ENCODE results near the gene CDCA8. TPM values are rescaled to one million over a fixed set of nuclear protein-coding genes. Genes with fewer than 3 reads are reported as not detected.

The CDCA8 gene
- total and polyA plus RNA-seq, 8 donors, result 3.4 to 32.6 (median 14.4) TPM

DNA sequence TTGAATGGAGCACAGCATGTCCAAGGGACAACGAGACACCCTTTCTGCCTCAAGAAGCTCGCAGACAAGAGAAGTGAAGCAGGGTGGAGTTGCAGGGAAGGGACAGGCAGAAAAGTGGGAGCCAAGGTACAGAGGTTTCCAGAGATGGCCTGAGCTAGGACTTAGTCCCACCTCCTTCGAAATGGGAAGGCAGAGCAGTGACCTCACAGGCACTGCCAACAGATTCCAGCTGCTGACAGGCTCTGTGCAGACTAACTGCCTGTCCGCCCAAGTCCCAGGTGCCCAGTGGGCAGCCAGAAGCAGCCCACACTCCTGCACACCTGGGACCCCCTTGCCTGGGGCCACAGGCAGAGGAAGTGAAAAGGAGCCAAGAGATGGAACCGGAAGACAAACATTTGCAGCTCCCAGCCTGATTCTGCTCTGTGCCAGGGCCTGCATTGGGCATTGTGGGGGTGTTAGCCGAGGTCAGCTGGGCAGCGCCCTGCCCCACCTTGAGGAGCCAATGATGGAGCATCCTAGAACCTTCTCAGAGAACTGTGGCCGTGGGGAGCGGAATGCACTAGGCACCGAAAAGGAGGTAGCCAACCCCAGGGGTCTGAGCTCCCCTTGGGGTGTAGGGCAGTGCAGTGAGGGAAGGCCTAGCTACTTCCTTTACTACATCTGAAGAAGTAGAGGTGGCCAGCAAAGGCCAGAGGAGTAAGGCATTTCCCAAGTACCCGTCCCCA is 30.1 kb upstream of the CDCA8 start:
- no peaks in the 10 kb centered on the region for H3K36me3 ChIP-seq
- intact Hi-C loops (cut with DNase I), result no loop called here
- H3K27ac ChIP-seq, result no peak overlapping the region

DNA sequence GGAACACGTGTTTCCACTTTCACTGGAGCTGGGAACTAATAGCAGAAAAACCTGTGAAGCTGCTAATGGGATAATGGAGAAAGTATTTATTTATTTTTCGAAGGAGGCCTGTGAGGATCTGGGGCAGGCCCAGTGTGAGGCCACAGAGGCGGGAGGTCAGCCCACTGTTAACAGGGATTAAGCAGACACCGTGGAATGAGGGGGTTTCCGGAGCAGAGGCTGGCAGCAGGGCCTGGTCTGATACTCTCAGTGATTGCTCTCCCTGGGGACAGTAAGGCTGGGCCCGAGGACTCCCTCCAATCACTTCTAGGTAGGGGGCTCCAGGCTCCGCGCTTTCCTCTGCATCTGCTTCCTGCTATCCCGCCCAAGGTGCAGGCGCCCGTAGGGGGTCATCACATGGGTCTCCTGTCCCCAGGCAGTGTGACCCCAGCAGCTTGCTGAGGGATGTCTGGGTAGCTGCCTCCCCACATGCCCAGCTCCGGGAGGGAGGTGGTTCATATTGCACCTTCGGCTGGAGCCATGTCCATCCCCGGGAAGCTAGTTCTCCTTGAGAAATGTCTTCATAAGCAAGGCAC is 28.8 kb upstream of the CDCA8 start:
- DNase-seq, result peak in 1 of 4 donors; percentile 59
- Histone ChIP-seq H3K36me3 (no peaks in the 10 kb centered on the region), H3K9me3 (no peaks in the 10 kb centered on the region), H3K27ac (no peak overlapping the region), H3K27me3 (peaks cover 0 to 52% of the 10 kb centered on the region in 2 donors), H3K4me3 (no peak overlapping the region), H3K4me1 (no peaks in the 10 kb centered on the region)
- ATAC-seq, result no peak
- TF ChIP-seq, protein P1, sequence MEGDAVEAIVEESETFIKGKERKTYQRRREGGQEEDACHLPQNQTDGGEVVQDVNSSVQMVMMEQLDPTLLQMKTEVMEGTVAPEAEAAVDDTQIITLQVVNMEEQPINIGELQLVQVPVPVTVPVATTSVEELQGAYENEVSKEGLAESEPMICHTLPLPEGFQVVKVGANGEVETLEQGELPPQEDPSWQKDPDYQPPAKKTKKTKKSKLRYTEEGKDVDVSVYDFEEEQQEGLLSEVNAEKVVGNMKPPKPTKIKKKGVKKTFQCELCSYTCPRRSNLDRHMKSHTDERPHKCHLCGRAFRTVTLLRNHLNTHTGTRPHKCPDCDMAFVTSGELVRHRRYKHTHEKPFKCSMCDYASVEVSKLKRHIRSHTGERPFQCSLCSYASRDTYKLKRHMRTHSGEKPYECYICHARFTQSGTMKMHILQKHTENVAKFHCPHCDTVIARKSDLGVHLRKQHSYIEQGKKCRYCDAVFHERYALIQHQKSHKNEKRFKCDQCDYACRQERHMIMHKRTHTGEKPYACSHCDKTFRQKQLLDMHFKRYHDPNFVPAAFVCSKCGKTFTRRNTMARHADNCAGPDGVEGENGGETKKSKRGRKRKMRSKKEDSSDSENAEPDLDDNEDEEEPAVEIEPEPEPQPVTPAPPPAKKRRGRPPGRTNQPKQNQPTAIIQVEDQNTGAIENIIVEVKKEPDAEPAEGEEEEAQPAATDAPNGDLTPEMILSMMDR (IDR thresholded peaks at IDR 0.05), result no peak
- intact Hi-C loops (cut with DNase I), result no loop called here

More for the DNA sequence above, 30.1 kb upstream of the CDCA8 start:
- H3K27me3 ChIP-seq, result peaks cover 0 to 60% of the 10 kb centered on the region in 2 donors
- ATAC-seq, result no peak
- H3K4me1 ChIP-seq, result no peaks in the 10 kb centered on the region
- H3K4me3 ChIP-seq, result no peak overlapping the region
- DNase-seq, result no peak
- TF ChIP-seq, protein P1 (IDR thresholded peaks at IDR 0.05), result no peak
- H3K9me3 ChIP-seq, result no peaks in the 10 kb centered on the region

GRCh38 chr1:37666241-37666867 is 26.0 kb upstream of the CDCA8 start:
- DNase-seq (no peak), ATAC-seq (no peak)
- peaks cover 0 to 50% of the 10 kb centered on the region in 2 donors for H3K27me3 ChIP-seq
- H3K27ac ChIP-seq, result no peak overlapping the region
- no peak overlapping the region for H3K4me3 ChIP-seq
- no peaks in the 10 kb centered on the region for H3K9me3 ChIP-seq
- TF ChIP-seq, protein P1 (IDR thresholded peaks at IDR 0.05), result no peak
- no peaks in the 10 kb centered on the region for H3K4me1 ChIP-seq
- intact Hi-C loops (cut with DNase I), result no loop called here
- H3K36me3 ChIP-seq, result no peaks in the 10 kb centered on the region

DNA sequence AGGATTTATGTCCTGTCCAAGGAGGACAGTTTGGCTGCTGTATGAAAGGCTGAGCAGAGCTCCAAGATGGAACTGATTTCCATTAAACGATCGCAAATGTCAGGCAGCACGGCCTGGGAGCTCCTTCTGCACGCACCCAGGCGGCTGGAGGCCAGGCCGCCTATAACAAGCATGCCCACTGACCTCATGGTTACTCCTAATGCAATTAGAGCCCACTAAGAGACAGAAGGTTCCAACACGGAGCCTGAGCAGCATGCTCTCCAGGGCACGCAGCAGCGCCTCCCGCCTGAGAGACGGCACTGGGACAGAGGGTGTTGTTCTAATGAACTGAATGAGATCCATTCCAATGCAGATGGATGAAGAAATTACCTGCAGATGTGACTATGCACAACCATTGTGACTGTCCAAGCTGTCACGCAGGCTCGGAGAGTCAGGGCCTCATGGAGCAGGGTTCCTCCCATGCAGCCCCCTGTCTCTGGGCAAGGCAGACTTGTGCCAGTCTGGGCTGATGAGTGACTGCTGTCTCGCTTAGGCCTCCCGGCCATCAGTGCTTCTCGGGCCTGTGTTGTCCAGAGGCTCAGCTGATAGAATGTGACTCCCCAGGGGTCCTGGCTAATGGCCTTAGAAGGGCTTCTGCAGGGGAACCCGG is 25.2 kb upstream of the CDCA8 start:
- ATAC-seq, result no peak
- TF ChIP-seq, protein P1 (IDR thresholded peaks at IDR 0.05), result no peak
- Histone ChIP-seq H3K9me3 (no peaks in the 10 kb centered on the region), H3K27me3 (peaks cover 0 to 51% of the 10 kb centered on the region in 2 donors), H3K27ac (no peak overlapping the region), H3K4me1 (no peaks in the 10 kb centered on the region), H3K36me3 (no peaks in the 10 kb centered on the region), H3K4me3 (no peak overlapping the region)
- intact Hi-C loops (cut with DNase I), result no loop called here
- DNase-seq, result peak in 1 of 4 donors; percentile 61

DNA sequence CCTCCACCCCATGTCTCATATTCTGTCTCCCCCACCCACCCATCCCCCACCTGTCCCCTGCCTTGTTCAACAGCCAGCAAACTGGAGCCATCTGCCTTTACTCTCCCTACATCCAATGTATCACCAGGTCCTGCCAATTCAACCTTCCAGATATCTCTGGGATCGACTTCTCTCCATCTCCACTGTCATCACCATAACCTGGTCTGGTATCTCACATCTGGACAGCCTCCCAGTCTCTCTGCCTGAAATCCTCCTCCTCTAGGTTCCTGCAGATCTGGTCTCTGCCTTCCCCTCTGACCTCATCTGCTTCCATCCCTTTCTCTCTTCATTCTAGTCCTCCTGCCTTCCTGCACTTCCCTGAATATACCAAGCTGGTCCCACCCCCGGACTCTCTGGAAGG is 22.2 kb upstream of the CDCA8 start:
- Histone ChIP-seq H3K9me3 (no peaks in the 10 kb centered on the region), H3K4me1 (no peaks in the 10 kb centered on the region), H3K27me3 (peaks cover 0 to 47% of the 10 kb centered on the region in 2 donors), H3K27ac (no peak overlapping the region), H3K4me3 (no peak overlapping the region), H3K36me3 (no peaks in the 10 kb centered on the region)
- TF ChIP-seq, protein P1 (IDR thresholded peaks at IDR 0.05), result no peak
- ATAC-seq, result no peak
- intact Hi-C loops (cut with DNase I), result no loop called here
- DNase-seq, result no peak

Data from left lung (tissue), 10 donors.